ENCODE results near the gene CTTN. TPM values are rescaled to one million over a fixed set of nuclear protein-coding genes. Genes with fewer than 3 reads are reported as not detected.
"Not testable (repeated sequence)": the region's sequence is repeated elsewhere in the genome, so short reads cannot be mapped to it uniquely, and the experiment has no call there.

CTTN gene
- total RNA-seq, 4 donors from 2014 or later = 92.8 to 226 (median 134) TPM

DNA sequence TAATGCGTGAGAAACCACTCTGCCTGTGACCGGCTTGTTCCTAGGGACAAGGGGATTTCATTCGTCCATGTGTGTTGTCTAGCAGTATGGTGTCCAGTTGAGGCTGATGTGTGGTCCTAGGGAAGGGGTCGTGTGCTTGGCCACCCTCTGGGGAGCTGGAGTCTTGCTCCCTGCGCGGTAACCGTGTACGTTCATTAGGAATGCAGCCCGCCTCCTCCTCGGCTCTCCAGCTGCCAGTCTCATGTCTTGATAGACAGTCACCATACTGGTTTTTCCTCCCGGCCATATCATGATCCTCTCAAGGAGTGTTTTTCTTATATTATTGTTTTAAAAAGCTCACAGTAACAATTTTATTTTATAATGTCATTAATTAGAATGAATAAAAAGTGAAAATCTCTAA lies 5.9 kb downstream of the CTTN start:
- TF ChIP-seq POLR2A (IDR thresholded peaks at IDR 0.05) = no peak
- TF ChIP-seq, protein P1, sequence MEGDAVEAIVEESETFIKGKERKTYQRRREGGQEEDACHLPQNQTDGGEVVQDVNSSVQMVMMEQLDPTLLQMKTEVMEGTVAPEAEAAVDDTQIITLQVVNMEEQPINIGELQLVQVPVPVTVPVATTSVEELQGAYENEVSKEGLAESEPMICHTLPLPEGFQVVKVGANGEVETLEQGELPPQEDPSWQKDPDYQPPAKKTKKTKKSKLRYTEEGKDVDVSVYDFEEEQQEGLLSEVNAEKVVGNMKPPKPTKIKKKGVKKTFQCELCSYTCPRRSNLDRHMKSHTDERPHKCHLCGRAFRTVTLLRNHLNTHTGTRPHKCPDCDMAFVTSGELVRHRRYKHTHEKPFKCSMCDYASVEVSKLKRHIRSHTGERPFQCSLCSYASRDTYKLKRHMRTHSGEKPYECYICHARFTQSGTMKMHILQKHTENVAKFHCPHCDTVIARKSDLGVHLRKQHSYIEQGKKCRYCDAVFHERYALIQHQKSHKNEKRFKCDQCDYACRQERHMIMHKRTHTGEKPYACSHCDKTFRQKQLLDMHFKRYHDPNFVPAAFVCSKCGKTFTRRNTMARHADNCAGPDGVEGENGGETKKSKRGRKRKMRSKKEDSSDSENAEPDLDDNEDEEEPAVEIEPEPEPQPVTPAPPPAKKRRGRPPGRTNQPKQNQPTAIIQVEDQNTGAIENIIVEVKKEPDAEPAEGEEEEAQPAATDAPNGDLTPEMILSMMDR (IDR thresholded peaks at IDR 0.05 in 4 of 5, conservative IDR thresholded peaks at IDR 0.05 in 1 of 5) = no peak
- Histone ChIP-seq H3K27ac (no peak overlapping the region), H3K9me3 (no peaks in the 10 kb centered on the region), H3K36me3 (peaks cover 0 to 30% of the 10 kb centered on the region in 2 donors), H3K4me3 (no peak overlapping the region), H3K4me1 (peaks cover 14 to 22% of the 10 kb centered on the region in 2 donors), H3K27me3 (no peaks in the 10 kb centered on the region)
- intact Hi-C loops (cut with DNase I; ENCODE audit: low total_unique reads) (loop anchor here (10.0 kb wide), 1 partner anchor 199 kb away; the partner anchor contains the start of gene FADD), in situ Hi-C loops (cut with MboI; ENCODE audit: low sequenced_read_pairs in 4 of 4) (no loop called here)
- no peak for ATAC-seq
- no peak for DNase-seq

DNA sequence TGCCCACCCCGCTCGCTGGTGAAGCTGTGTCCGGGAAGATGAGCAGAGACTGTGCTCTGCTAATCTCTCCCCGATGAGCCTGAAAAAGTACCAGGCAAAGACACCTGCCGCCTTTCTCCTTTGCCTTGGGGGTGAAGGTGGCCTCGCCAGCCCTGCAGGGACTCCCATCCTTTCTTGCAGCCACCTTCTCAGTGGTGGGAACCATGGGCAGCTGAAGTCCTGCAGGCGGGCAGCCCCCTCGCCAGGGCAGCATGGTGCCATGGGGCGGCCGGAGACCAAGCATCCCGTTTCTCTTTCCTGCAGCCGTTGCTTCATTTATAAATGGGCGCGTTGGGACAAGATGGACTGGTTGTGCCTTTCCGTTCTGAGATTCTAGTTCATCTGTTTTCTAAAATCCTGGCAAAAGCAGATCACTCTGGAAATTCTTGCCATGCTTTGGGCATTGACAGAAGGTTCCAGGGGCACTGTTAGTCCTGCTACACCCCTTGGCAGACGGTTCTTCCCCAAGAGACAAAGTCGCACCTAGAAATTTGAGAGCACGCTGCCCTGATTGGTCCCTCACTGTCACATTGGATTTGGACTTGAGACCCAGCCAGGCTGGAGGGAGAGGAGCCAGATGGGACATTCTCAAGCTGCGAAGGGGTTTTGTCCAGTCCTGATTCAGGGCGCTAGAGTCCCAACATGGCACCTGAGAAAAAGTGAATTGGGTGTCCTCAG lies 7.5 kb downstream of the CTTN start:
- Histone ChIP-seq H3K4me3 (no peak overlapping the region), H3K27me3 (no peaks in the 10 kb centered on the region), H3K36me3 (peaks cover 0 to 46% of the 10 kb centered on the region in 2 donors), H3K4me1 (peaks cover 0 to 12% of the 10 kb centered on the region in 2 donors), H3K9me3 (no peaks in the 10 kb centered on the region), H3K27ac (no peak overlapping the region)
- ATAC-seq = no peak
- TF ChIP-seq POLR2A (IDR thresholded peaks at IDR 0.05) = no peak
- TF ChIP-seq, protein P1 (IDR thresholded peaks at IDR 0.05 in 4 of 5, conservative IDR thresholded peaks at IDR 0.05 in 1 of 5) = no peak
- in situ Hi-C loops (cut with MboI; ENCODE audit: low sequenced_read_pairs in 4 of 4) = no loop called here
- DNase-seq = no peak
- intact Hi-C loops (cut with DNase I; ENCODE audit: low total_unique reads) = loop anchor here (10.0 kb wide), 1 partner anchor 201 kb away; the partner anchor contains the start of gene FADD

DNA sequence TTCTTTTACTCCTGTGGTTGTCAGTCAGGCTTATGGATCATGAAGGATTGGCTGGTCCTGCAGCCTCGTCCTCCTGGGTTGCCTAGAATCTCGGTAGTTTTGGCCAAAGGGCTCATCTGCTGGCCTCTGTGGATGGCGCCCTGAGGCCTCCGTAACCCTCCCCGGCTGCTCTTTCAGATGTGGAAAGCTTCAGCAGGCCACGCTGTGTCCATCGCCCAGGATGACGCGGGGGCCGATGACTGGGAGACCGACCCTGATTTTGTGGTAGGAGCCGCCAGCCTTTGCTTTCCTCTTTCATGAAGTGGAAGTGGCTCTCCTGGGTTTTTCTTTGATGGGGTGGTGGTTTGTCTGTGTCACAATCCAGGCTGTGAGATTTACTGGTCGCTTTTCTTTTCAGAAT lies 8.8 kb downstream of the CTTN start:
- H3K27ac ChIP-seq = no peak overlapping the region
- ATAC-seq = no peak
- peaks cover 0 to 8% of the 10 kb centered on the region in 2 donors for H3K4me1 ChIP-seq
- no peaks in the 10 kb centered on the region for H3K27me3 ChIP-seq
- H3K36me3 ChIP-seq = peaks cover 0 to 59% of the 10 kb centered on the region in 2 donors
- H3K9me3 ChIP-seq = no peaks in the 10 kb centered on the region
- intact Hi-C loops (cut with DNase I; ENCODE audit: low total_unique reads) = loop anchor here (10.0 kb wide), 1 partner anchor 202 kb away; the partner anchor contains the start of gene FADD
- no peak overlapping the region for H3K4me3 ChIP-seq
- no peak for DNase-seq
- no peak for TF ChIP-seq POLR2A (IDR thresholded peaks at IDR 0.05)
- TF ChIP-seq, protein P1 (IDR thresholded peaks at IDR 0.05 in 4 of 5, conservative IDR thresholded peaks at IDR 0.05 in 1 of 5) = no peak
- in situ Hi-C loops (cut with MboI; ENCODE audit: low sequenced_read_pairs in 4 of 4) = no loop called here

DNA sequence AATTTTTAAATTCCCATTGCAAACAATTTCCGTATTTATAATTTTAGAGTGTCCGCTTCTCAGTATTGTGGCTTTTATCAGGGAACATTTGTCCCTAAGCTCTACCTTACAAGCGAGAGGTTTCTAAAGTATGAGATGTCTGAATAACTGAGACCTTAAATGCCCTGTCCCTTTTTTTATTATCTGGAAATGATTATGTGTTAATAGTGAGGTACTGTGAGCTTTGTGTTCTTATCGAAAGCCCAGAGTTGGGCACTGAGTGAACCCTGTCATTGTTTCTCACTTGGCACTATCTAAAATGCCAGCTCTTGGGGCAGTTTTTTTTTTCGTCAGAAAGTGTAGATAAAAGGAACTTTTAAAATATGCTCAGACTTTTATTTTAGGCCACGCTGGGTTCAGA lies 9.5 kb downstream of the CTTN start:
- Histone ChIP-seq H3K4me3 (no peak overlapping the region), H3K9me3 (no peaks in the 10 kb centered on the region), H3K27ac (no peak overlapping the region), H3K27me3 (no peaks in the 10 kb centered on the region), H3K4me1 (peaks cover 0 to 2% of the 10 kb centered on the region in 2 donors), H3K36me3 (peaks cover 0 to 66% of the 10 kb centered on the region in 2 donors)
- no peak for DNase-seq
- TF ChIP-seq, protein P1 (IDR thresholded peaks at IDR 0.05 in 4 of 5, conservative IDR thresholded peaks at IDR 0.05 in 1 of 5) = no peak
- TF ChIP-seq POLR2A (IDR thresholded peaks at IDR 0.05) = no peak
- intact Hi-C loops (cut with DNase I; ENCODE audit: low total_unique reads) = loop anchor here (10.0 kb wide), 1 partner anchor 203 kb away; the partner anchor contains the start of gene FADD
- ATAC-seq = no peak
- in situ Hi-C loops (cut with MboI; ENCODE audit: low sequenced_read_pairs in 4 of 4) = no loop called here

DNA sequence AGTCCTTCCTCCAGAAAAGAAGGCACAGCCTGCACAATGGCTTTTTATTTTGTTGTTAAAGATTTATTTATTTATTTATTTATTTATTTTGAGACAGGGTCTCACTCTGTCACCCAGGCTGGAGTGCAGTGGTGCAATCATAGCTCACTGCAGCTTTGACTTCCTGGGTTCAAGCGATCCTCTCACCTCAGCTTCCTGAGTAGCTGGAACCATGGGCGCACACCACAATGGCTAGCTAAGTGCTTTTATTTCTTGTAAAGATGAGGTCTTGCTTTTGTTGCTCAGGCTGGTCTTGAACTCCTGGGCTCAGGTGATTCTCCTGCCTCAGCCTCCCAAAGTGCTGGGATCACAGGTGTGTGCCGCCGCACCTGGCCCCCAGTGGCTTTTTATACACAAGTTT lies 10.0 kb downstream of the CTTN start:
- ATAC-seq; in situ Hi-C loops (cut with MboI; ENCODE audit: low sequenced_read_pairs in 4 of 4); H3K4me1 ChIP-seq; H3K9me3 ChIP-seq; H3K27ac ChIP-seq; DNase-seq; H3K4me3 ChIP-seq; H3K27me3 ChIP-seq: not testable (repeated sequence)
- peaks cover 0 to 71% of the 10 kb centered on the region in 2 donors for H3K36me3 ChIP-seq
- intact Hi-C loops (cut with DNase I; ENCODE audit: low total_unique reads) = loop anchor here (10.0 kb wide), 1 partner anchor 204 kb away; the partner anchor contains the start of gene FADD
